Measurements from ENCODE around the gene WDR37. TPM values are rescaled to one million over a fixed set of nuclear protein-coding genes. Genes with fewer than 3 reads are reported as not detected.
A peak's percentile ranks its signal among the peaks of the same experiment; 100 is the strongest.

WDR37 gene
- polyA plus RNA-seq, 3 donors, result 16.0 to 20.5 (median 16.5) TPM

DNA sequence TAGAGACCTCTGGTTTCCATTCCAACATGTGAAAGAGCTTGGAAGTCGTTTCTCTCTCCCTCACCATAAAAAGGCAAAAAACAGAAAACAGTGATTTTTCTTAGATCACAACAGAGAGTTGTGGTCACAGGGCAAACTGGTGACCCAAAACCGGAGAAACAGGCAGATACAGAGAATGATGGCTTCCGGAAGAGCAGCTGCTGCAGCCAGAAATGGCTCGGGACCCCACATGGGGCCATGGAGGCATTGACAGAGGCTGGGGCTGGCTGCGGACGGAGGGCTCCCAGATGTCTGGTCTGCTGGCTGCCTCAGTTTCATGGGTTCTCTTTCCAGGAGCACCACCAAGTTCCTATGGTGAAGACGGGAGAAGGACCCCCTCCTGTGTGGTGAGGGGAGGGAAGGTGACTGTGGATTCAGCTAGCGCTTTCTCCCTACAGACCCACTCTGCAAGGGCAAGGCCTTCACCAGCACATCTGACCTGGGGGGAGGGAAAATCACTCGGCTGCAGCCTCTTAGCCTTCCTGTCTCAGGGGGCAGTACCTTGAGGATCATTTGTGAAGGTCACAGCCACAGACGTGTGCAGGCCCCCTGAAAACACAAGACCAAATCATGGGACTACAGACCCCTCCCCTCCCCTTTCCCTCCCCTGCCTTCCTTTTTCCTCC is 81.4 kb downstream of the WDR37 start:
- DNase-seq (ENCODE audit: extremely low read depth in 1 of 11, low read depth in 9 of 11, low spot score in 4 of 11), result no peak

DNA sequence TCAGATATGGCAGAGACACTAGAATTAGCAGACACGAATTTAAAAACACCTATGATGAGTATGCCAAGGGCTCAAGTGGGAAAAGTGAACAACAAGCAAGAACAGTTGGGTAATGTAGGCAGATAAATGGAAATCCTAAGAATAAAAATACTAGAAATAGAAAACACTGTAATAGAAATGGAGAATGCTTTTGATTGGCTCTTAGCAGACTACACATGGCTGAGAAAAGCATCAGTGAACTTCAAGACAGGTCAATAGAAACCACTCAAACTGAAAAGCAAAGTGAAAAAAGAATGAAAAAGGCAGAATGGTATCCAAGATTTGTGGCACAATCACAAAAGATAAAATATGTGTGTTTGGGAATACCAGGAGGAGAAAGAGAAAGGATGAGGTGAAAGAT is 82.3 kb downstream of the WDR37 start:
- no peak for DNase-seq (ENCODE audit: extremely low read depth in 1 of 11, low read depth in 9 of 11, low spot score in 4 of 11)

GRCh38 chr10:1141261-1141660 is 85.1 kb downstream of the WDR37 start:
- DNase-seq (ENCODE audit: extremely low read depth in 1 of 11, low read depth in 9 of 11, low spot score in 4 of 11), result no peak

GRCh38 chr10:1141701-1142100 is 85.5 kb downstream of the WDR37 start:
- no peak for DNase-seq (ENCODE audit: extremely low read depth in 1 of 11, low read depth in 9 of 11, low spot score in 4 of 11)

DNA sequence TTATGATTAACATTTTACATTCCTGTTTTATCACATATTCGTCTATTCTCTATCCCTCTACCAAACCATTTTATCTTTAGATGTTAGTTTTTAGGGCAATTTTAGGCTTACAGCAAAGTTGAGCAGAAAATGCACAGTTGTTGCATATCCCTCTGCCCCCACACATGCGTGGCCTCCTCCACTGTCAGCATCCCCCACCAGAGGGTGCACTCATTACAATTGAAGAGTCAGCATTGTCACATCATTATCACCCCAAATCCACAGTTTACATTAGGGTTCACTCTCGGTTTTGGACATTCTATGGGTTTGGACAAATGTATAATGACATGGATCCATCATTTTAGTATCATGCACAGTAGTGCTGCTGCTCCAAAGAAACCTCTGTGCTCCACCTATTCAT is 86.4 kb downstream of the WDR37 start:
- no peak for DNase-seq (ENCODE audit: extremely low read depth in 1 of 11, low read depth in 9 of 11, low spot score in 4 of 11)

GRCh38 chr10:1147810-1148209 is 91.6 kb downstream of the WDR37 start:
- DNase-seq (ENCODE audit: extremely low read depth in 1 of 11, low read depth in 9 of 11, low spot score in 4 of 11), result no peak

- no peak for DNase-seq (ENCODE audit: extremely low read depth in 1 of 11, low read depth in 9 of 11, low spot score in 4 of 11)
Observed at GRCh38 chr10:1148855-1149605, 92.8 kb downstream of the WDR37 start.

- no peak for DNase-seq (ENCODE audit: extremely low read depth in 1 of 11, low read depth in 9 of 11, low spot score in 4 of 11)
Observed at GRCh38 chr10:1149793-1150637, 93.8 kb downstream of the WDR37 start.

GRCh38 chr10:1150638-1150955 is 94.4 kb downstream of the WDR37 start:
- no peak for DNase-seq (ENCODE audit: extremely low read depth in 1 of 11, low read depth in 9 of 11, low spot score in 4 of 11)

DNA sequence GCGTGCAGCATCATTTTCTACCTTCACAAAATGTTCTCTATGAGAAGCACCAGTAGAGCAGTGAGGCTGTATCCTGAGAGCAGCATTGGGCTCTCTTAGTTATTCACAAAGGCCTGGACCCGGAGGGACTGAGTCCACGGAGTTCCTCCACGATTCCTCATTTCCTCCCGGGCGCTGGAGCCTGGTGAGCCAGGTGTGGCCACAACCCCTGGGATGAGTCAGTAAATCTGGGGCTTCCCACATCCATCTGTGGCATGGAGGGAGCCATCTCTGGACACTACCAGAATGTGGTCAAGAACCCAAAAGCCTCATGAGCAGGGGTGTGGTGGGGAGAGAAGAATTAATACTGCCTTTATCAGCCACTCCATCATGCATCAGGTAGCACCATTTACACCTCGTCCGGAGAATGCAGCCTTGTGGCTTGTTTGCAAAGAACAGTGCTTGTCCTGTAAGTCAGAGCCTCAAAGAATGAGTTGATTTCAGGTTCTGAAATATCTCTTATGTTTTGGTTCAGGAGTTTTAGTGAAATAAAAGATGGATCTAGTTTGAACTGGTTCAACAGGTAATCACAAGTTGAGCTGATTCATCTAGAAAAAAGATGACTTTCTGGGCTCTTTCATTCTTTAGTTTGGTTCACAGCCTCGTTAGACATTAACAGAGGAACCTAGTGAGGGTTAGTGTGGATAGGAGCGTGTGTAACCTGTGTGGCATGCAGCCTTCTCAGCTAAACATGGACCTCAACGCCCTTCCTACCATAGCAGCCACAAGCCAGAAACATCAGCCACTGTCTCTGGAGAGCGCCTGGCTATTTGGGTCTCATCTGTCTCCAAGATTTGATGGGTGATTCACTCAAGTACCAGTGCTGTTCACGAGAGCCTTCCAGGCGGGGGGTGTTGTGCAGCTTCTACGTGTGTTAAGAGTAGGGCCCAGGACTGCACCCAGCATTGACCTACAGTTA is 95.2 kb downstream of the WDR37 start:
- DNase-seq (ENCODE audit: extremely low read depth in 1 of 11, low read depth in 9 of 11, low spot score in 4 of 11), result no peak

DNA sequence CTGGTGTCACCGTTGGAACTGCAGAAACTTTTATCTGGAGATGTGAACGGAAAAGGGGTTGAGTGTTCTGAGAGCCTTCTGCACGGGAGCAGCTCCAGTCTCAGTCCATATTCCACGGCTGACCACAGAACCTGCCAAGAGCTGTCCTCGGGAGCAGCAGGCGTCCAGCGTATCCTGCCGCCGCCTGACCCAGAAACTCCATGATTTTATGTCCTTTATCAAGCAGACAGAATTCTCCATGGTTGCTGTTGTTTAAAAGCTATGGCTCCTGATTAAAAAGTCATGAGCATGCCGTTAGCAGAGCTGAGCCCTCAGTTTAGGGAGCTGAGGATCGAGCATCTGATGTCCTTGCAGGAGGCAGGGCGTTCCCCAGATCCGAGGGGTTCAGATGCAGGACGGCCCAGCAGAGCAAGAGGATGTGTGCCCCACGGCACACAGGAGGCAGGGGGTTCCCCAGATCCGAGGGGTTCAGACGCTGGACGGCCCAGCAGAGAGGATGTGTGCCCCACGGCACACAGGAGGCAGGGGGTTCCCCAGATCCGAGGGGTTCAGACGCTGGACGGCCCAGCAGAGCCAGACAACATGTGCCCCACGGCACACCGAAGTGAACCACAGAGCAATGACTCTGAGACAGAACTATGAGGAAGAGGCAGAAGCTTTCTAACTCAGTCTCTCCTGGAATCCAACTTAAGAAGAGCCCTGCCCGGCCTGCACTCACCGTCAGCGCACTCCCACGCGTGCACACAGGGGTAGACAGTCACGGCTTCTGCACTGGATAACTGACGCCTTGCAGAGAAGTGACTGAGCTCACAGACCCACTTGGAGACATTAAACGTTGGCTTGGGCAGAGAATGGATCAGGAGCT is 96.4 kb downstream of the WDR37 start:
- no peak for DNase-seq (ENCODE audit: extremely low read depth in 1 of 11, low read depth in 9 of 11, low spot score in 4 of 11)

GRCh38 chr10:1153251-1153763 is 97.1 kb downstream of the WDR37 start:
- no peak for DNase-seq (ENCODE audit: extremely low read depth in 1 of 11, low read depth in 9 of 11, low spot score in 4 of 11)

DNA sequence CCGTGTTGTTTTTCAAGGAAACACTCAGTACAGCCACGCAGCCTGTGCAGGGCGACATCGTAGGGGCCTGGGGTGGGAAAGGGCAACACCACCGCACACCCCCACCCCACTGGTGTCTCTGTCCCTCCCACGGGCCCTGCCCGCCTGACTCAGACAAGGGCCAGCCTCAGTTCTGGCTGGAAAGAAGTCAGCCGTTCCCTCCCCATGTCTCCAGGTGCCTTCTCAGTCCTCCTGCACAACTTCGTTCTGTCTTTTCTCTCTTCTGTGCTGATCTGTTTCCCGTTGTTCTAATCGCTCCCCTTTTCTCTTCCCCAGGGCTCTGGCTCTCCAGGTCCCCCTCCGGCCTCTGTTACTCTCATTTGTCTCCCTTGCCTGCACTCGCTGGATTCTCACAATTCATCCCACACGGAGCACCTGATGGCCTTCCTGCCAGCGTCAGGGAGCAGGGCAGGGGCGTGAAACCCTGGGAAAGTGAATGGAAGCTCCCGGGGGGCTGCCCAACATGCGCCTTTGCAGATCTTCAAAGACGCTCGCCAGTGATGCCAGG is 97.7 kb downstream of the WDR37 start:
- no peak for DNase-seq (ENCODE audit: extremely low read depth in 1 of 11, low read depth in 9 of 11, low spot score in 4 of 11)

DNA sequence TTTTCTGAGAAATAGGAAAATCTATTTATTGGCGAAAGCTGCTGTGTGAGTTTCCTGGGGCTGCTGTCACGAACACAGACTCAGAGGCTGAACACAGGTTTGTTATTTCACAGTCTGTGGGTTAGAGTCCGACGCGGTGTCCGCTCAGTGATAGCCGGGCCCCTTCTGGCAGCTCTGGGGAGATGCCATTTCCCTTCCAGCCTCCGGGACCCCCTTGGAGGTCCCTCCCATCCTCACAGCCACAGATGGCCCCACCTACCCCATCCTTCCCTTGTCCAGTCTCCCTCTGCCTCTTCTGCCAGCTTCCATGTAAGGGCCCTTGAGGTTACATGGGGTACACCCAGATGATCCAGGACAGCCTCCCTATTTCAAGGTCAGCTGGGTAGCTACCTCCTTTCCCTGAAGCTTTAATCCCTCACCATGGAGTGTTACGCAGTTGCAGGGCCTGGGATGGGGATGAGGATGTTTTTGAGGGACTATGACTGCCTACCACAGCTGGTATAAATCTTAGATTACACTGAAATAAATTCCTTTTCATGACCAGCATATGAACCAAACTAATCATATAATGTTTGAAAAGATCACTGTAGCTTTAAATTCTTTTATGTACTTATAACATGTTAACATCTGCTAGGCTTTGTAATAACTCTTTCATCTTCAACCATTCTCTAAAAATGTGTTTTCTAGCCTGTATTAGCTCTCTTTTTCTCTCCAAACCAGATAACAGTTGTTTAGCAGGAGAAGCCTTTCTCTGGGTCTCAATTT is 98.5 kb downstream of the WDR37 start:
- peak in 1 of 11 donors; percentile 27 for DNase-seq (ENCODE audit: extremely low read depth in 1 of 11, low read depth in 9 of 11, low spot score in 4 of 11)

DNA sequence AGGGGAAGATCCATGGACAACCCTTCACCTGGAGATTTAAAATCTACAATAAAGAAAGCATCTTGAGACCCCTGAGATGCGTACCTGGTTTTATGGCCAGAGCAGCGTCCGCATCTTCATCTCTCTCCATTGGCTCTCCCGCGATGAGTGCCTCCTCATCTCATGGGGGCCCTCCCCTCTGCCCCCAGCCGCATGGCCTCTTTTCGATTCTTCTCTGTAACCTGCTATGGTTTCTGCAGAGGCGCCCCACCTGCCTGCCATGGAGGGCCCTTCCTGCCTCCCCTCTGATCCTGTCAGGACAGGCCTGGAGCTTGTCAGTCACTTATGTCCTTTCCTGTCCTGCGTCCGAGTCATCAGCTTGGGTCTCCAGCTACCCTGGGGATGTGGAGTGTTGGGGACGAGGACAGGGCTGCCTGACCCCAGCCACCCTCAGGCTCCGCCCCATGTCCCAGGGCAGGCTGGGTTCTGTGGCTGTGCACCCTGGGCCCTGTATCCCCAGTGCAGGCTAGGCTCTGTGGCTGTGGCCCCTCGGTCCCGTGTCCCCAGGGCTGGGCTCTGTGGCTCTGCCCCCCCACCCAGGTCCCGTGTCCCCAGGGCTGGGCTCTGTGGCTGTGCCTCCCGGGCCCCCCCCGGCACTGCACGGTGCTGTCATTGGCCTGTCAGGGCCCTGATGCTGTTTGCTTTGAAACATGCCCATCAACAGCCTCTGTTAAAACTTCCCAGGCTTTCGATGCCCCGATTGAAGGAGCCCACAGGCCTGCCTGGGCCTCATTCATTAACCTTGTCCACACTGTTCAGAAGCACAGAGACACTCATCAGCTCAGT is 99.8 kb downstream of the WDR37 start:
- no peak for DNase-seq (ENCODE audit: extremely low read depth in 1 of 11, low read depth in 9 of 11, low spot score in 4 of 11)

GRCh38 chr10:1156616-1156886 is 100.4 kb downstream of the WDR37 start:
- DNase-seq (ENCODE audit: extremely low read depth in 1 of 11, low read depth in 9 of 11, low spot score in 4 of 11), result no peak
